ACHN (cell line): ENCODE measurements around the gene CRABP2.

ENCODE experiments used
- DNase-seq: peaks from one replicate; pipeline ENCODE4 v3.0.0-alpha.2; 2015
- in situ Hi-C: cut with HindIII; loops from 2 replicates; pipeline ENCODE4 v1.10.0; 2017; ENCODE audit warnings: low sequenced_read_pairs, low pct_ligation_motif_present, low pct_unique_long_range_greater_than_20kb

The CRABP2 gene

GRCh38 chr1:156717351-156717750 lies 12.0 kb upstream of the CRABP2 start:
- no peak for DNase-seq
- in situ Hi-C loops, result no loop called here

GRCh38 chr1:156714830-156715229 lies 9.4 kb upstream of the CRABP2 start:
- in situ Hi-C loops, result no loop called here
- DNase-seq, result no peak

- peak; percentile 35 for DNase-seq
Measured at GRCh38 chr1:156712626-156713025, 7.2 kb upstream of the CRABP2 start.

GRCh38 chr1:156711011-156711817 lies 5.8 kb upstream of the CRABP2 start:
- DNase-seq, result no peak
- in situ Hi-C loops, result no loop called here

More at GRCh38 chr1:156712626-156713025, 7.2 kb upstream of the CRABP2 start:
- in situ Hi-C loops, result no loop called here

- in situ Hi-C loops, result no loop called here
- DNase-seq, result no peak
Measured at GRCh38 chr1:156709757-156710489, 4.5 kb upstream of the CRABP2 start.

GRCh38 chr1:156709031-156709430 lies 3.6 kb upstream of the CRABP2 start:
- in situ Hi-C loops, result no loop called here
- no peak for DNase-seq

GRCh38 chr1:156708218-156708661 lies 2.9 kb upstream of the CRABP2 start:
- DNase-seq, result no peak
- in situ Hi-C loops, result no loop called here

- no peak for DNase-seq
- in situ Hi-C loops, result no loop called here
Measured at GRCh38 chr1:156707417-156708217, 2.2 kb upstream of the CRABP2 start.

- in situ Hi-C loops, result no loop called here
Measured at GRCh38 chr1:156706657-156707416, 1.5 kb upstream of the CRABP2 start.

GRCh38 chr1:156705918-156706656 lies 704 bp upstream of the CRABP2 start:
- in situ Hi-C loops, result no loop called here
- DNase-seq, result peak; percentile 66

More at GRCh38 chr1:156706657-156707416, 1.5 kb upstream of the CRABP2 start:
- no peak for DNase-seq

GRCh38 chr1:156704930-156705320 lies 458 bp downstream of the CRABP2 start:
- peak; percentile 83 for DNase-seq
- in situ Hi-C loops, result no loop called here

GRCh38 chr1:156704166-156704711 lies 1.1 kb downstream of the CRABP2 start:
- in situ Hi-C loops, result no loop called here
- DNase-seq, result no peak

- in situ Hi-C loops, result no loop called here
- DNase-seq, result no peak
Measured at GRCh38 chr1:156703741-156704140, 1.6 kb downstream of the CRABP2 start.

- DNase-seq, result no peak
- in situ Hi-C loops, result no loop called here
Measured at GRCh38 chr1:156703336-156703735, 2.0 kb downstream of the CRABP2 start.

- in situ Hi-C loops, result no loop called here
- no peak for DNase-seq
Measured at GRCh38 chr1:156700736-156701531, 4.4 kb downstream of the CRABP2 start.

GRCh38 chr1:156698995-156699394 lies 6.4 kb downstream of the CRABP2 start:
- in situ Hi-C loops, result no loop called here
- DNase-seq, result no peak

GRCh38 chr1:156697481-156697880 lies 7.9 kb downstream of the CRABP2 start:
- no peak for DNase-seq
- in situ Hi-C loops, result no loop called here
